ENCODE data around the gene DUSP7.
A peak's percentile ranks its signal among the peaks of the same experiment; 100 is the strongest.
"Not testable (repeated sequence)": the region's sequence is repeated elsewhere in the genome, so short reads cannot be mapped to it uniquely, and the experiment has no call there.

The DUSP7 gene

GRCh38 chr3:52054661-52055511, 1.5 kb downstream of the DUSP7 start:
- no peak for DNase-seq

GRCh38 chr3:52053307-52054304, 2.8 kb downstream of the DUSP7 start:
- peak; percentile 10 for DNase-seq
- in situ Hi-C loops (cut with HindIII; ENCODE audit: low pct_ligation_motif_present, low pct_unique_long_range_greater_than_20kb, low sequenced_read_pairs), result no loop called here

More at GRCh38 chr3:52054661-52055511, 1.5 kb downstream of the DUSP7 start:
- in situ Hi-C loops (cut with HindIII; ENCODE audit: low pct_ligation_motif_present, low pct_unique_long_range_greater_than_20kb, low sequenced_read_pairs), result no loop called here

- in situ Hi-C loops (cut with HindIII; ENCODE audit: low pct_ligation_motif_present, low pct_unique_long_range_greater_than_20kb, low sequenced_read_pairs), result no loop called here
- DNase-seq, result peak; percentile 61
These were observed 3.5 kb downstream of the DUSP7 start for GRCh38 chr3:52052831-52053306.

- in situ Hi-C loops (cut with HindIII; ENCODE audit: low pct_ligation_motif_present, low pct_unique_long_range_greater_than_20kb, low sequenced_read_pairs), result no loop called here
- DNase-seq, result no peak
These were observed 4.9 kb downstream of the DUSP7 start for GRCh38 chr3:52051444-52051843.

GRCh38 chr3:52050571-52050970, 5.8 kb downstream of the DUSP7 start:
- in situ Hi-C loops (cut with HindIII; ENCODE audit: low pct_ligation_motif_present, low pct_unique_long_range_greater_than_20kb, low sequenced_read_pairs), result no loop called here
- no peak for DNase-seq

GRCh38 chr3:52049503-52049902, 6.9 kb downstream of the DUSP7 start:
- DNase-seq, result no peak
- in situ Hi-C loops (cut with HindIII; ENCODE audit: low pct_ligation_motif_present, low pct_unique_long_range_greater_than_20kb, low sequenced_read_pairs), result no loop called here

- DNase-seq, result peak; percentile 50
- in situ Hi-C loops (cut with HindIII; ENCODE audit: low pct_ligation_motif_present, low pct_unique_long_range_greater_than_20kb, low sequenced_read_pairs), result no loop called here
These were observed 8.9 kb downstream of the DUSP7 start for GRCh38 chr3:52047295-52047960.

- in situ Hi-C loops (cut with HindIII; ENCODE audit: low pct_ligation_motif_present, low pct_unique_long_range_greater_than_20kb, low sequenced_read_pairs), result no loop called here
- no peak for DNase-seq
These were observed 9.5 kb downstream of the DUSP7 start for GRCh38 chr3:52046902-52047239.

GRCh38 chr3:52046186-52046901, 10.0 kb downstream of the DUSP7 start:
- in situ Hi-C loops (cut with HindIII; ENCODE audit: low pct_ligation_motif_present, low pct_unique_long_range_greater_than_20kb, low sequenced_read_pairs), result no loop called here
- peak; percentile 91 for DNase-seq

GRCh38 chr3:52044869-52045619, 11.3 kb downstream of the DUSP7 start:
- DNase-seq, result no peak
- in situ Hi-C loops (cut with HindIII; ENCODE audit: low pct_ligation_motif_present, low pct_unique_long_range_greater_than_20kb, low sequenced_read_pairs), result no loop called here

- in situ Hi-C loops (cut with HindIII; ENCODE audit: low pct_ligation_motif_present, low pct_unique_long_range_greater_than_20kb, low sequenced_read_pairs), result no loop called here
These were observed 12.6 kb downstream of the DUSP7 start for GRCh38 chr3:52043750-52044149.

GRCh38 chr3:52043039-52043438, 13.3 kb downstream of the DUSP7 start:
- DNase-seq; in situ Hi-C loops (cut with HindIII; ENCODE audit: low pct_ligation_motif_present, low pct_unique_long_range_greater_than_20kb, low sequenced_read_pairs): not testable (repeated sequence)

More at GRCh38 chr3:52043750-52044149, 12.6 kb downstream of the DUSP7 start:
- DNase-seq, result no peak

GRCh38 chr3:52041118-52041731, 15.1 kb downstream of the DUSP7 start:
- in situ Hi-C loops (cut with HindIII; ENCODE audit: low pct_ligation_motif_present, low pct_unique_long_range_greater_than_20kb, low sequenced_read_pairs), result no loop called here
- DNase-seq, result peak; percentile 18

- in situ Hi-C loops (cut with HindIII; ENCODE audit: low pct_ligation_motif_present, low pct_unique_long_range_greater_than_20kb, low sequenced_read_pairs), result no loop called here
- DNase-seq, result no peak
These were observed 15.8 kb downstream of the DUSP7 start for GRCh38 chr3:52040600-52040999.

GRCh38 chr3:52039846-52040245, 16.5 kb downstream of the DUSP7 start:
- in situ Hi-C loops (cut with HindIII; ENCODE audit: low pct_ligation_motif_present, low pct_unique_long_range_greater_than_20kb, low sequenced_read_pairs), result no loop called here

GRCh38 chr3:52039426-52039825, 16.9 kb downstream of the DUSP7 start:
- in situ Hi-C loops (cut with HindIII; ENCODE audit: low pct_ligation_motif_present, low pct_unique_long_range_greater_than_20kb, low sequenced_read_pairs), result no loop called here
- DNase-seq, result no peak

More at GRCh38 chr3:52039846-52040245, 16.5 kb downstream of the DUSP7 start:
- DNase-seq, result no peak

- in situ Hi-C loops (cut with HindIII; ENCODE audit: low pct_ligation_motif_present, low pct_unique_long_range_greater_than_20kb, low sequenced_read_pairs), result no loop called here
These were observed 18.1 kb downstream of the DUSP7 start for GRCh38 chr3:52038227-52038626.

More at GRCh38 chr3:52038227-52038626, 18.1 kb downstream of the DUSP7 start:
- DNase-seq, result no peak

Data from ACHN (cell line).